DND-41 (cell line): Measurements from ENCODE around the gene TNIP2.
A peak's percentile ranks its signal among the peaks of the same experiment; 100 is the strongest.

Source experiments
- ATAC-seq: fragments of 200-7000 bp; cut with Tn5 transposase; 3 replicates; pipeline ENCODE4 v1.9.1; 2021; ENCODE audit warnings: low read depth; ENCODE audit not compliant: insufficient read depth
- DNase-seq: peaks from one replicate; pipeline ENCODE4 v3.0.0-alpha.2; 2020
- H2AFZ ChIP-seq: 2 replicates; pipeline ENCODE4 v1.6.0; 2012; ENCODE audit warnings: low read depth, low read length
- H3K27ac ChIP-seq: 2 replicates; pipeline ENCODE4 v1.5.1; 2012; ENCODE audit warnings: low read length, inconsistent platforms
- H3K27me3 ChIP-seq: fragments of 200-600 bp; sonication (generic); 2 replicates; pipeline ENCODE4 v1.6.0; 2012; ENCODE audit warnings: low read length, mild to moderate bottlenecking, inconsistent platforms; ENCODE audit not compliant: insufficient read depth, poor library complexity
- H3K36me3 ChIP-seq: 2 replicates; pipeline ENCODE4 v1.5.1; 2012; ENCODE audit warnings: low read length, inconsistent platforms; ENCODE audit not compliant: insufficient read depth
- H3K4me1 ChIP-seq: 2 replicates; pipeline ENCODE4 v1.5.1; 2012; ENCODE audit warnings: mild to moderate bottlenecking, low read length; ENCODE audit not compliant: insufficient read depth
- H3K4me2 ChIP-seq: 2 replicates; pipeline ENCODE4 v1.6.0; 2012; ENCODE audit warnings: mild to moderate bottlenecking, moderate library complexity, low read length, inconsistent platforms; ENCODE audit not compliant: insufficient read depth
- H3K4me3 ChIP-seq, 2 experiments: fragments of 200-600 bp in 1 of 2; shearing (Covaris generic) in 1 of 2; 2 replicates each; pipeline ENCODE4 v1.5.1; 2012 to 2016; ENCODE audit warnings: inconsistent platforms in 2 of 2, low read length in 2 of 2, mild to moderate bottlenecking in 2 of 2, low read depth in 1 of 2, moderate library complexity in 1 of 2
- H3K79me2 ChIP-seq: 2 replicates; pipeline ENCODE4 v1.6.0; 2012; ENCODE audit warnings: low read length, inconsistent platforms; ENCODE audit not compliant: insufficient read depth
- H3K9ac ChIP-seq: 2 replicates; pipeline ENCODE4 v1.6.0; 2012; ENCODE audit warnings: low read depth, mild to moderate bottlenecking, inconsistent platforms, low read length, moderate library complexity
- H3K9me3 ChIP-seq: 2 replicates; pipeline ENCODE4 v1.5.1; 2012; ENCODE audit warnings: low read length, moderate library complexity, mild to moderate bottlenecking, inconsistent platforms; ENCODE audit not compliant: insufficient read depth, severe bottlenecking
- H4K20me1 ChIP-seq: 2 replicates; pipeline ENCODE4 v1.6.0; 2012; ENCODE audit warnings: low read length; ENCODE audit not compliant: insufficient read depth
- EZH2 ChIP-seq: IDR thresholded peaks from 3 replicates; pipeline ENCODE4 v1.6.1; 2012; ENCODE audit warnings: borderline replicate concordance, low read depth, mild to moderate bottlenecking, moderate library complexity, low read length, inconsistent platforms; ENCODE audit not compliant: severe bottlenecking
- TF ChIP-seq, protein P1 (sequence below): IDR thresholded peaks from 2 replicates; pipeline ENCODE4 v1.5.1; 2012; ENCODE audit warnings: borderline replicate concordance, low read length, moderate library complexity, mild to moderate bottlenecking; ENCODE audit not compliant: poor library complexity, severe bottlenecking; ENCODE audit errors: extremely low read depth

The TNIP2 gene

DNA sequence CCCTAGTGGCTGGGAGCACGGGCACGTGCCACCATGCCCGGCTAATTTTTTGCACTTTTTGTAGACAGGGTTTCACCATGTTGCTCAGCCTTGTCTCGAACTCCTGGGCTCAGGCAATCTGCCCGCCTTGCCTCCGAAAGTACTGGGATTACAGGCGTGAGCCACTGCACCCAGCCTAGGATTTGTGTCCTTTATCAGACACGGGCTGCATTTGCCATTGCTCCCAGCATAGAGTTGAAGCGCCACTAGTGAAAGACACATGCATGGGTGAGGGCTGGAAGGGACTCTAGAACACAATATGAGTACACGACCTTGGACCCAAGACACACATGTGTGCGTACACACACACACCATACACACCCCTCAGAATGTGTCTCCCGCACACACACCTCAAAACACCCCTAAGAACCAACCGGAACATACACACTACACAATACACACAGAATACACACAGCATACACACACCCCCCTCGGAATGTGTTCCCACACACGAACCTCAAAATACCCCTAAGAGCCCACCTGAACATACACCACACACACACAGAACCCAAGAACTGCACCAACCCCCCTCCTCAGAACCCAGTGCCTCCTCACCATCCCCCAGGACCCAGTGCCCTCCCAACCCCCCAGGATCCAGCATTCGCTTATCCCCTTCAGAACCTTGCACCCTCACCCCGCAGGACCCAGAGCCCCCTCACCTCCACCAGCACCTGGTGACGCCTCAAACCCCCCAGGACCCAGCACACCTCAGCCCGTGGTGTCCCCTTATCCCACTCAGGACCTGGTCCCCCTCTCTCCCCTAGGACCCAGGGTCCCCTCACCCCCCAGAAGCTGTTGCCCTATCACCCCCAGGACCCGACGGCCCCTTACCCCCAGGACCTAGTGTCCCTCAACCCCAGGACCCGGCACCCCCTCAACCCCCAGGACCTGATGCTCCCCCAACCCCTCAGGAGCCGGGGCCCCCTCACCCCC lies 1.0 kb downstream of the TNIP2 start:
- peaks cover 13% of the 10 kb centered on the region for H4K20me1 ChIP-seq
- H3K4me2 ChIP-seq, result peak overlapping the region; percentile 88
- peak overlapping the region; percentile 90 for H2AFZ ChIP-seq
- TF ChIP-seq, protein P1, sequence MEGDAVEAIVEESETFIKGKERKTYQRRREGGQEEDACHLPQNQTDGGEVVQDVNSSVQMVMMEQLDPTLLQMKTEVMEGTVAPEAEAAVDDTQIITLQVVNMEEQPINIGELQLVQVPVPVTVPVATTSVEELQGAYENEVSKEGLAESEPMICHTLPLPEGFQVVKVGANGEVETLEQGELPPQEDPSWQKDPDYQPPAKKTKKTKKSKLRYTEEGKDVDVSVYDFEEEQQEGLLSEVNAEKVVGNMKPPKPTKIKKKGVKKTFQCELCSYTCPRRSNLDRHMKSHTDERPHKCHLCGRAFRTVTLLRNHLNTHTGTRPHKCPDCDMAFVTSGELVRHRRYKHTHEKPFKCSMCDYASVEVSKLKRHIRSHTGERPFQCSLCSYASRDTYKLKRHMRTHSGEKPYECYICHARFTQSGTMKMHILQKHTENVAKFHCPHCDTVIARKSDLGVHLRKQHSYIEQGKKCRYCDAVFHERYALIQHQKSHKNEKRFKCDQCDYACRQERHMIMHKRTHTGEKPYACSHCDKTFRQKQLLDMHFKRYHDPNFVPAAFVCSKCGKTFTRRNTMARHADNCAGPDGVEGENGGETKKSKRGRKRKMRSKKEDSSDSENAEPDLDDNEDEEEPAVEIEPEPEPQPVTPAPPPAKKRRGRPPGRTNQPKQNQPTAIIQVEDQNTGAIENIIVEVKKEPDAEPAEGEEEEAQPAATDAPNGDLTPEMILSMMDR, result no peak
- no peak for TF ChIP-seq EZH2
- H3K27ac ChIP-seq, result peak overlapping the region; percentile 71; the same call in 1 of the 2 replicates
- H3K9ac ChIP-seq, result peak overlapping the region; percentile 85
- peaks cover 7% of the 10 kb centered on the region; the same call in 1 of the 2 replicates for H3K36me3 ChIP-seq
- ATAC-seq (no peak), DNase-seq (no peak)
- H3K4me1 ChIP-seq, result peaks cover 17% of the 10 kb centered on the region
- H3K4me3 ChIP-seq, result peak overlapping the region; percentile 67 to 94
- peaks cover 42% of the 10 kb centered on the region for H3K79me2 ChIP-seq
- no peaks in the 10 kb centered on the region for H3K27me3 ChIP-seq
- no peaks in the 10 kb centered on the region for H3K9me3 ChIP-seq

DNA sequence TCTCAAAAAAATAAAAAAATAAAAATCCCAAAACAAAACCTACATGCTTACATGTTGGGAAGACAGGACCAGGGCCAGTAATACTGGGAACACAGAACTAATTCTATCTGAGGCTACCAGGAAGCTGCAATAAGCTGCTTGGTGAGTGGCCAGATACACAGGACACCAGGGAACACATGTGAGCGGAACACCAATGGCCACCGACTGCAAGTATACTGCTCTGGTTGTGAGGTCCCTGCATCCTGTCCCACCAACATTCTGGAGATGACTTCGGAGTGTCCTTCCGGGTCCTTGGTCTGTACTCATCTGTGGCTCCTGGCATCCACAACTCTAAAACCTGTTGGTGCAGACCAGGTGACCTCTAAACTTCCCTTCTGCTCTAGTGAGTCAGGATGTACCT lies 2.7 kb downstream of the TNIP2 start:
- H3K27ac ChIP-seq, result no peak overlapping the region
- no peak overlapping the region for H3K9ac ChIP-seq
- no peak overlapping the region for H3K4me2 ChIP-seq
- peaks cover 17% of the 10 kb centered on the region for H3K4me1 ChIP-seq
- H2AFZ ChIP-seq, result no peak overlapping the region
- H3K9me3 ChIP-seq, result no peaks in the 10 kb centered on the region
- no peak for TF ChIP-seq EZH2
- TF ChIP-seq, protein P1, result no peak
- ATAC-seq (no peak), DNase-seq (no peak)
- no peak overlapping the region for H3K4me3 ChIP-seq
- H3K36me3 ChIP-seq, result peaks cover 7% of the 10 kb centered on the region; the same call in 1 of the 2 replicates
- peaks cover 49% of the 10 kb centered on the region for H3K79me2 ChIP-seq
- H4K20me1 ChIP-seq, result peaks cover 13% of the 10 kb centered on the region
- H3K27me3 ChIP-seq, result no peaks in the 10 kb centered on the region

DNA sequence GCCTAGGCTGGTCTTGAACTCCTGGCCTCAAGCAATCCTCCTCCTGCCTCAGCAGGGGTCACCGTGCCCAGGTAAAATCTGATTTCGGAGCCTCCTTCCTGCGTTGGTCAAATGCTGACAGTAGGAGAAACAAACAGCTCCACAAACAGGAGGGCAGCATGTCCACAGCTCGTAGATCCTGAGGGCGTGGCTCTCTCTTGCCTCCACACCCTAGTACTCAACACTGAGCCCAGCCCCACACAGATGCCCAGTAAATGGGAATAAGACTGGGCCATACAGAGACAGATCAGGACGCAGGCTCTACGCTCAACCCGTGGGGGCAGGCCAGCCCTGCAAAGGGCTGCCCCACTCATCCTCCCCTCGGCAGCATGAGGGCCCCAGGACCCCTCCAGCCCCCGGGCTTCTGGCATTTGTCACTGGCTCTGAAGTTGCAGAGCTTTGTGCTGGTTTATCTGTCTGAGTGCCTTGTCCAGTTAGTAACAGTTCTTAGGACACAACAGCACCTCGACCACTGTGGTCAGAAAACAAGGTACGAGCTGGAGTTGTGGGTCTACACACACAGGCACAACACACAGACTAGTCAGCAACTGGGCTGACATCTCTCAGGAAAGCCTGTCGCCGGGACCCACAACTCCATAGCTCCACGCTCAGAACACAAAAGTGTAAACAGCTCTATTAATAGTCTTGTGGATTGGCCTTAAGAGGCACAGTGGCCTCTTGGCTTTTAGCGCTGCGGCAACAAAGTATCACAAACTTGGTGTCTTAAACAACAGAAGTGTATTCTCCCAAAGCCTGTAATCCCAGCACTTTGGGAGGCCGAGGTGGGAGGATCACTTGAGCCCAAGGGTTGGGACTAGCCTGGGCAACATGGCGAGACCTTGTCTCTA lies 5.2 kb downstream of the TNIP2 start:
- Histone ChIP-seq H3K36me3 (peaks cover 26% of the 10 kb centered on the region), H3K4me2 (no peak overlapping the region)

More for the DNA sequence above, 5.2 kb downstream of the TNIP2 start:
- Histone ChIP-seq H3K27ac (no peak overlapping the region), H3K9ac (no peak overlapping the region), H2AFZ (no peak overlapping the region), H3K4me3 (no peak overlapping the region), H3K79me2 (peaks cover 49% of the 10 kb centered on the region), H3K4me1 (peaks cover 12% of the 10 kb centered on the region), H3K9me3 (no peaks in the 10 kb centered on the region), H4K20me1 (peaks cover 10% of the 10 kb centered on the region), H3K27me3 (no peaks in the 10 kb centered on the region)
- TF ChIP-seq EZH2, result no peak
- TF ChIP-seq, protein P1, result no peak
- ATAC-seq (no peak), DNase-seq (no peak)
